Thyroid gland (tissue), 4 donors: ENCODE measurements around the gene PNLDC1. TPM values are rescaled to one million over a fixed set of nuclear protein-coding genes. Genes with fewer than 3 reads are reported as not detected.

Experiments
- DNase-seq, 2 donors: peaks; one replicate each; pipeline ENCODE4 v3.0.0-alpha.2; 2019
- H3K27ac ChIP-seq, 3 donors: fragments of 200-600 bp; sonication (generic); 1 replicate in 2 of 3; 2 replicates in 1 of 3; pipeline ENCODE4 v1.5.1; 2016 to 2019; ENCODE audit warnings: mild to moderate bottlenecking in 1 of 3, moderate library complexity in 1 of 3
- H3K27me3 ChIP-seq: fragments of 200-600 bp; sonication (generic); one replicate; pipeline ENCODE4 v1.5.1; 2019
- H3K36me3 ChIP-seq, 2 donors: fragments of 200-600 bp; sonication (generic); one replicate each; pipeline ENCODE4 v1.5.1; 2016 to 2019
- H3K4me1 ChIP-seq, 2 donors: fragments of 200-600 bp; sonication (generic); one replicate each; pipeline ENCODE4 v1.5.1; 2017 to 2019
- H3K4me3 ChIP-seq, 3 donors: fragments of 200-600 bp; sonication (generic); replicated peaks in 1 of 3; 1 replicate in 2 of 3; 2 replicates in 1 of 3; pipeline ENCODE4 v1.5.1; 2016; ENCODE audit warnings: mild to moderate bottlenecking in 1 of 3
- H3K9me3 ChIP-seq: fragments of 200-600 bp; sonication (generic); one replicate; pipeline ENCODE4 v1.5.1; 2017
- CTCF ChIP-seq, 6 experiments: fragments of 200-600 bp in 3 of 6; fragments of 450-650 bp in 3 of 6; sonication (generic) in 3 of 6; IDR thresholded peaks; one replicate each; pipeline ENCODE4 v1.5.1; 2016 to 2019; ENCODE audit warnings: antibody characterized with exemption in 6 of 6, mild to moderate bottlenecking in 2 of 6, inconsistent platforms in 1 of 6, moderate library complexity in 1 of 6
- POLR2A ChIP-seq, 2 donors: fragments of 450-650 bp; IDR thresholded peaks; one replicate each; pipeline ENCODE4 v1.6.1; 2017; ENCODE audit warnings: antibody characterized with exemption in 2 of 2, mild to moderate bottlenecking in 2 of 2, moderate library complexity in 1 of 2
- WGBS, 2 donors: methylation state at CpG; one replicate each; pipeline ENCODE4 v1.1.5; 2017; 5-methylcytosine and 5-hydroxymethylcytosine counted together
- intact Hi-C: fragments of 100-400 bp; cut with DNase I; formaldehyde crosslinking; loops from one replicate; pipeline ENCODE4 v1.15.1; 2023
- total RNA-seq, 4 donors: library from RNA; depleted of rRNA; stranded (reverse); fragments of >200 nt; gene quantifications; one replicate each; pipeline ENCODE4 v1.2.3, GENCODE V29; 2016

The PNLDC1 gene
- total RNA-seq, 4 donors from 2014 or later = 2.0 TPM; not detected in 3

GRCh38 chr6:159804504-159804903, 4.4 kb downstream of the PNLDC1 start:
- Histone ChIP-seq H3K4me1 (no peaks in the 10 kb centered on the region), H3K9me3 (no peaks in the 10 kb centered on the region), H3K27me3 (no peaks in the 10 kb centered on the region), H3K36me3 (peaks cover 0 to 2% of the 10 kb centered on the region in 2 donors), H3K27ac (no peak overlapping the region), H3K4me3 (no peak overlapping the region)
- WGBS, 2 donors = 87 to 90% methylated on average over 10 of the region's 10 CpGs
- TF ChIP-seq POLR2A (IDR thresholded peaks at IDR 0.05) = no peak
- TF ChIP-seq CTCF (IDR thresholded peaks at IDR 0.05) = no peak
- DNase-seq = no peak
- intact Hi-C loops = no loop called here

GRCh38 chr6:159805440-159806020, 5.5 kb downstream of the PNLDC1 start:
- intact Hi-C loops = no loop called here
- Histone ChIP-seq H3K4me1 (no peaks in the 10 kb centered on the region), H3K27me3 (no peaks in the 10 kb centered on the region), H3K27ac (no peak overlapping the region), H3K9me3 (no peaks in the 10 kb centered on the region), H3K4me3 (no peak overlapping the region), H3K36me3 (no peaks in the 10 kb centered on the region)
- TF ChIP-seq POLR2A (IDR thresholded peaks at IDR 0.05) (no peak), CTCF (IDR thresholded peaks at IDR 0.05) (no peak)
- WGBS, 2 donors = 93 to 94% methylated on average over 6 of the region's 6 CpGs
- no peak for DNase-seq

DNA sequence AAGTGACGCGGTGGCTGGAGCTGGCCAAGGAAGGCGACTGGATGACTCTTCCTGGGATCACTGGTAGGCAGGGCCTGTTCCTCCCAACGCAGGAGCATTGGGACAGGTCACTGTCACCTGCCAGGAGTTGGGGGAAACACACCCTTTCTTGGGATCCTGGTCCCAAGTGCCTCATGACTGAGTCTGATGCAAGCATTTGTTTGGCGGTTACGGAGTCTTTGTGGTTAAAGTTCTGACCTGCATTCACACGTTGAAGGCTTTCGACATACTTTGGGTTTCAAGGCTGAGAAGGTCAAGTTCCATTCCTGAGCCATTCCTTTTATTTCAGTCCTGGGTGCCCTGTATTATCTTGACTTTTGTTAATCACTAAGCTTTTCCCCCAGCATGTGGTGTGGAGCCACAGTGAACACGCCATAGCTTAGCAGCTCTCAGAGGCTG, 6.0 kb downstream of the PNLDC1 start:
- no peaks in the 10 kb centered on the region for H3K4me1 ChIP-seq
- DNase-seq = no peak
- no peaks in the 10 kb centered on the region for H3K9me3 ChIP-seq
- intact Hi-C loops = no loop called here
- no peak for TF ChIP-seq CTCF (IDR thresholded peaks at IDR 0.05)
- TF ChIP-seq POLR2A (IDR thresholded peaks at IDR 0.05) = no peak
- H3K4me3 ChIP-seq = no peak overlapping the region
- no peaks in the 10 kb centered on the region for H3K27me3 ChIP-seq
- WGBS, 2 donors = 93 to 95% methylated on average over 9 of the region's 9 CpGs
- no peaks in the 10 kb centered on the region for H3K36me3 ChIP-seq
- H3K27ac ChIP-seq = no peak overlapping the region

DNA sequence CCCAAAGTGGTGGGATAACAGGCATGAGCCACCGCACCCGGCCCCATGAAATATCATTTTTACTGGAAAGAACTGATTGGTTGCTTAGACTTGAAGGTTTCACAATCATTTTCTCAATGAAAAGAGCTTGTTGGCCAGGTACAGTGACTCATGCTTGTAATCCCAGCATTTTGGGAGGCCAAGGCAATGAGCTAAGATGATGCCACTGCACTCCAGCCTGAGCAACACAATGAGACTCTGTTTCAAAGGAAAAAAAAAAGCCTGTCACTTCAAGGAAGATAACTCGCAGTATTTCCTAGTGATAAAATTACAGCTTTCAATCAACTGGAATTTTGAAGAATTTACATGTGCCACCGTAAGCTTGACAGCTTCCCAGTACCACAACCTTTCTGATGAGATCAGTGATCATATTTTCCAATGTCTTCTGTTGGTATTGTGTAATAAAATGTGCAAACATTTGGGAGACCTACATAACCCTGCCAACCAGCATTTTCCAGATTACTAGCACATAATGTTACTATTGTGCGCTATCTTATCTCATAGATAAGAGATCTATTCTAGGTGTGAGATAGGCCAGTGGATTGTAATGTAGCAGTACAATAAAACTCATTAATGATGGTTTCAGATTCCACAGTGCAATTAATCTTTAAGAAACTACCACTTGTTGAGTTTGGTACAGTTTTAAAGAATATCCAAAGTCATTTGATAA, 7.2 kb downstream of the PNLDC1 start:
- 95% methylated on average over 5 of the region's 5 CpGs for WGBS, 2 donors
- Histone ChIP-seq H3K9me3 (no peaks in the 10 kb centered on the region), H3K36me3 (no peaks in the 10 kb centered on the region), H3K27me3 (no peaks in the 10 kb centered on the region), H3K27ac (no peak overlapping the region), H3K4me1 (no peaks in the 10 kb centered on the region), H3K4me3 (no peak overlapping the region)
- TF ChIP-seq POLR2A (IDR thresholded peaks at IDR 0.05) = no peak
- TF ChIP-seq CTCF (IDR thresholded peaks at IDR 0.05) = no peak
- intact Hi-C loops = no loop called here
- no peak for DNase-seq

- no peak overlapping the region for H3K4me3 ChIP-seq
These were observed 8.6 kb downstream of the PNLDC1 start for GRCh38 chr6:159808647-159809046.

More at GRCh38 chr6:159808647-159809046, 8.6 kb downstream of the PNLDC1 start:
- no peak for DNase-seq
- no peaks in the 10 kb centered on the region for H3K27me3 ChIP-seq
- 80 to 85% methylated on average over 6 of the region's 6 CpGs for WGBS, 2 donors
- intact Hi-C loops = no loop called here
- TF ChIP-seq POLR2A (IDR thresholded peaks at IDR 0.05) (no peak), CTCF (IDR thresholded peaks at IDR 0.05) (no peak)
- no peaks in the 10 kb centered on the region for H3K36me3 ChIP-seq
- H3K9me3 ChIP-seq = no peaks in the 10 kb centered on the region
- no peaks in the 10 kb centered on the region for H3K4me1 ChIP-seq
- no peak overlapping the region for H3K27ac ChIP-seq
